IMR-90 (cell line): ENCODE measurements around the gene STX5. TPM values are rescaled to one million over a fixed set of nuclear protein-coding genes. Genes with fewer than 3 reads are reported as not detected.

Experiments used
- CHD1 ChIP-seq: IDR thresholded peaks from 2 replicates; pipeline ENCODE4 v1.6.1; 2012; ENCODE audit warnings: low read depth, low read length, improper control_type of control experiment
- FOS ChIP-seq: fragments of 150-350 bp; IDR thresholded peaks from 2 replicates; pipeline ENCODE4 v1.6.1; 2016; ENCODE audit warnings: low read depth, low read length
- MAZ ChIP-seq: IDR thresholded peaks from 2 replicates; pipeline ENCODE4 v1.6.1; 2012; ENCODE audit warnings: low read depth, mild to moderate bottlenecking, low read length, improper control_type of control experiment, moderate library complexity, borderline replicate concordance
- MXI1 ChIP-seq: IDR thresholded peaks from 2 replicates; pipeline ENCODE4 v1.6.1; 2012; ENCODE audit warnings: low read depth, mild to moderate bottlenecking, low read length, moderate library complexity, borderline replicate concordance
- RCOR1 ChIP-seq: IDR thresholded peaks from 2 replicates; pipeline ENCODE4 v1.6.1; 2012; ENCODE audit warnings: mild to moderate bottlenecking, low read length, improper control_type of control experiment; ENCODE audit not compliant: insufficient replicate concordance
- polyA plus RNA-seq, 3 experiments: library from polyadenylated mRNA; depleted of rRNA; stranded (reverse); fragments of >200 nt; gene quantifications; 2 replicates each; pipeline ENCODE4 v1.2.3, GENCODE V29; 2012; ENCODE audit warnings: low replicate concordance in 1 of 3
- total RNA-seq: library from RNA; depleted of rRNA; stranded (reverse); fragments of >200 nt; gene quantifications from 2 replicates; pipeline ENCODE4 v1.2.3, GENCODE V29; 2012

The STX5 gene
- total and polyA plus RNA-seq, 2 of the 4 experiments (the other 2 are of a cell fraction), result 43.1 to 49.5 TPM

DNA sequence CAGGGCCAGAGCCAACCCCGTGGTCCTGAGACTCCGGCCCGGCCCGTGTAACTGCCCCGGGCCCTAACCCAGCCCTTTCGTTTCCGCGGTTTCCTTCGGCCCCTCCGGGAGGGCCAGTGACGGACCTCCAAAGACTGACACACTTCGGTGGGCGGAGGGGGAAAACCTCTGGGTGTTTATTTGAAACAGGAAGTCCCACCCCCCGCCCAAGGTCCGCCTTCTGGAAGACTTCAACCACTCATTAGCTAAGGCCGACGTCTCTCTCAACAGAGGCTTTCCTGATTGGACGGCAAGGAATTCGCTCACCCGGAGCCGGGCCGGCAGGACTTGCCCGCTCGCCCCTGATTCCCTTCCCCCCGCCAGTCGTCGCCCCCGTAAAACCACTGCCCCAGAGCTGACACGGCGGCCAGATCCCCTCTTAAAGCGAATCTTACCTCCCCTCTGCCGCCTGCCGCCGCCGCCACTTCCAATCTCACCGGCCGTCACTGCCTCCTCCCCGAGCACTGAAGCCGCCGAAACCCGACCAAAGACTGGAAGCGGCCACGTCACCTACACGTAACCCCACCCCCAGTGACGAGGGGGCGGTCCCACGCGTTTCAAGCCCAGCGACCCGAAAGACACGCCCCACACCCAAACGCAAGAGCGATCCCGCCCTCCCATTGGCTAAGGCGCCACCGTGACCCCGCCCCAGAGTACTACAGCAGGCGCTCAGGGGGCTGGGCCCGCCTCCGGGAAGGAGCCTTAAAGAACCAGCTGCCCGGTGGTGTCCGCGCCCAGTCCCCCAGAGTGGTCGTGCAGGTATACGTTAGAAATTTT lies at the start of gene STX5 (continued):
- 0 out of 2 replicates have a peak, but pooled peaks have one; percentile 43 for TF ChIP-seq MXI1
- peak; percentile 45; the same call in 1 of the 2 replicates for TF ChIP-seq MAZ
- no peak; the same call in 1 of the 2 replicates for TF ChIP-seq CHD1
- no peak for TF ChIP-seq RCOR1
- TF ChIP-seq FOS, result peak; percentile 40; the same call in 1 of the 2 replicates
